ENCODE measurements around the gene SDHA. TPM values are rescaled to one million over a fixed set of nuclear protein-coding genes. Genes with fewer than 3 reads are reported as not detected.

The SDHA gene
- total RNA-seq, 1 experiment from 2014 or later, result 171 TPM

DNA sequence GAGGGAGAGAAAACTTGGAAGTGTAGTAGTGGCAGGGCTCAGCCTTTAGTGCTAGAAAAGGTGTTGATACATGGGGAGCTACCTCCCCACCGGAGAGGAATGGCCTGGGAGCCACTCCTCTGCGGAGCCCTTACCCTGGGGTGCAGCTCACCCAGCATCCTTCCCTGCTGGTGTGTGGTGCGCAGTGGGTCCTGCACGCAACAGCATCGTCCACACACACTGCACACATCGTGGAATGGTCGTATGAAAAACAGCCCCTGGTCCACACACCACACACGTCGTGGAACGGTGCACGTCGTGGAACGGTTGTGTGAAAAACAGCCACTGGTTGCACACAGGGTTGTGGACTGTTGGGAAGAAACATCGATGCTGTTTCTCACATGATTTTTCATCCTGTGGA, 87.3 kb downstream of the SDHA start:
- BruUV-seq (replicated peaks), result no TSS peak

DNA sequence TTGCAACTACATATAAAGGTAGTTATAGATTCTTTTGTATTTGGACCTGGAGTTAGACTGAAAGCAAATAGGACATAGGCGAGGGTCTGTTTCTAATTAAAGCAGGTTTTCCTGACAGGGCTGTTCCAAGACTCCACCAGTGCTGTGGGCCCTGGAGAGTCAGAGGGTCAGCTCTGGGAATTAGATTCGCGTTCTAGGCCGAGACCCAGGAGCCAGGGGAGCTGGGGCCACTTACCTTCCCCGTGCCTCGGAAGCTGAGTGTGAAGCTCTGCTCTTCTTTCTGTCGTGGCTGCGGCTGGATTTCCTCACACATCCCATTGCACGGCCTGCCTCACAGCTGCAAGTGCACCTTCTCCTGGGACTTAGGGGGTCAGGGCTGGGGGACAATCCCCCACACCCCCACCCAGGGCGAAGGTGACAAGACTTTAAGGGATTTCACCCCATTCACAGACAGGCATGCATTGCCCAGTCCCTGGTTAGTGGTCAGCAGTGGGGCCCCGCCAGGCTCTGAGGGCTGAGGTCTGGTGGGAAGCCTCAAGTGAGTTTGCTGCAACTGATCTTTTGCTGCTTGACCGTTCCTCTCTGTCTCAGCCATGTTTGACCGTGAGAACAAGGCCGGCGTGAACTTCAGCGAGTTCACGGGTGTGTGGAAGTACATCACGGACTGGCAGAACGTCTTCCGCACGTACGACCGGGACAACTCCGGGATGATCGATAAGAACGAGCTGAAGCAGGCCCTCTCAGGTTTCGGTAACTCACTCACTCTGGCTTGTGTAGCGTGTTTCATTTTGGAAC, 88.1 kb downstream of the SDHA start:
- DNase-seq (ENCODE audit: low read depth, low spot score) (no peak), ATAC-seq (no peak)
- Histone ChIP-seq H3K36me3 (ENCODE audit: control insufficient read depth, insufficient read depth, low read length) (peaks cover 4% of the 10 kb centered on the region), H3K9me3 (ENCODE audit: control insufficient read depth, insufficient read depth, low read depth, low read length) (no peaks in the 10 kb centered on the region), H3K4me3 (ENCODE audit: low read depth in 2 of 2, low read length in 2 of 2) (no peak overlapping the region), H3K27me3 (ENCODE audit: control insufficient read depth, insufficient read depth, low read length) (no peaks in the 10 kb centered on the region), H3K27ac (ENCODE audit: low read length) (no peak overlapping the region), H3K4me1 (ENCODE audit: control insufficient read depth, insufficient read depth, low read length) (peaks cover 21% of the 10 kb centered on the region)
- BruUV-seq (replicated peaks), result no TSS peak
- intact Hi-C loops (cut with micrococcal nuclease; ENCODE audit: unreplicated experiment) (no loop called here), in situ Hi-C loops (cut with HindIII; ENCODE audit: low pct_unique_long_range_greater_than_20kb, low sequenced_read_pairs) (no loop called here)
- ChIA-PET CTCF (interaction anchor here (0.6 kb wide), 1 partner anchor 168 kb away, joined by 4 read pairs; no protein-coding TSS in a partner anchor), POLR2A (no interaction called here)
- TF ChIP-seq POLR2AphosphoS5 (IDR thresholded peaks at IDR 0.05; ENCODE audit: low read depth, low read length) (no peak), TCF7L2 (IDR thresholded peaks at IDR 0.05; ENCODE audit: low read depth, low read length) (no peak), SIN3A (IDR thresholded peaks at IDR 0.05; ENCODE audit: borderline replicate concordance, insufficient read depth, low read depth, low read length) (no peak)
- TF ChIP-seq, protein P1, sequence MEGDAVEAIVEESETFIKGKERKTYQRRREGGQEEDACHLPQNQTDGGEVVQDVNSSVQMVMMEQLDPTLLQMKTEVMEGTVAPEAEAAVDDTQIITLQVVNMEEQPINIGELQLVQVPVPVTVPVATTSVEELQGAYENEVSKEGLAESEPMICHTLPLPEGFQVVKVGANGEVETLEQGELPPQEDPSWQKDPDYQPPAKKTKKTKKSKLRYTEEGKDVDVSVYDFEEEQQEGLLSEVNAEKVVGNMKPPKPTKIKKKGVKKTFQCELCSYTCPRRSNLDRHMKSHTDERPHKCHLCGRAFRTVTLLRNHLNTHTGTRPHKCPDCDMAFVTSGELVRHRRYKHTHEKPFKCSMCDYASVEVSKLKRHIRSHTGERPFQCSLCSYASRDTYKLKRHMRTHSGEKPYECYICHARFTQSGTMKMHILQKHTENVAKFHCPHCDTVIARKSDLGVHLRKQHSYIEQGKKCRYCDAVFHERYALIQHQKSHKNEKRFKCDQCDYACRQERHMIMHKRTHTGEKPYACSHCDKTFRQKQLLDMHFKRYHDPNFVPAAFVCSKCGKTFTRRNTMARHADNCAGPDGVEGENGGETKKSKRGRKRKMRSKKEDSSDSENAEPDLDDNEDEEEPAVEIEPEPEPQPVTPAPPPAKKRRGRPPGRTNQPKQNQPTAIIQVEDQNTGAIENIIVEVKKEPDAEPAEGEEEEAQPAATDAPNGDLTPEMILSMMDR (IDR thresholded peaks at IDR 0.05), result no peak
- TF ChIP-seq, protein P2, sequence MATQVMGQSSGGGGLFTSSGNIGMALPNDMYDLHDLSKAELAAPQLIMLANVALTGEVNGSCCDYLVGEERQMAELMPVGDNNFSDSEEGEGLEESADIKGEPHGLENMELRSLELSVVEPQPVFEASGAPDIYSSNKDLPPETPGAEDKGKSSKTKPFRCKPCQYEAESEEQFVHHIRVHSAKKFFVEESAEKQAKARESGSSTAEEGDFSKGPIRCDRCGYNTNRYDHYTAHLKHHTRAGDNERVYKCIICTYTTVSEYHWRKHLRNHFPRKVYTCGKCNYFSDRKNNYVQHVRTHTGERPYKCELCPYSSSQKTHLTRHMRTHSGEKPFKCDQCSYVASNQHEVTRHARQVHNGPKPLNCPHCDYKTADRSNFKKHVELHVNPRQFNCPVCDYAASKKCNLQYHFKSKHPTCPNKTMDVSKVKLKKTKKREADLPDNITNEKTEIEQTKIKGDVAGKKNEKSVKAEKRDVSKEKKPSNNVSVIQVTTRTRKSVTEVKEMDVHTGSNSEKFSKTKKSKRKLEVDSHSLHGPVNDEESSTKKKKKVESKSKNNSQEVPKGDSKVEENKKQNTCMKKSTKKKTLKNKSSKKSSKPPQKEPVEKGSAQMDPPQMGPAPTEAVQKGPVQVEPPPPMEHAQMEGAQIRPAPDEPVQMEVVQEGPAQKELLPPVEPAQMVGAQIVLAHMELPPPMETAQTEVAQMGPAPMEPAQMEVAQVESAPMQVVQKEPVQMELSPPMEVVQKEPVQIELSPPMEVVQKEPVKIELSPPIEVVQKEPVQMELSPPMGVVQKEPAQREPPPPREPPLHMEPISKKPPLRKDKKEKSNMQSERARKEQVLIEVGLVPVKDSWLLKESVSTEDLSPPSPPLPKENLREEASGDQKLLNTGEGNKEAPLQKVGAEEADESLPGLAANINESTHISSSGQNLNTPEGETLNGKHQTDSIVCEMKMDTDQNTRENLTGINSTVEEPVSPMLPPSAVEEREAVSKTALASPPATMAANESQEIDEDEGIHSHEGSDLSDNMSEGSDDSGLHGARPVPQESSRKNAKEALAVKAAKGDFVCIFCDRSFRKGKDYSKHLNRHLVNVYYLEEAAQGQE (IDR thresholded peaks at IDR 0.05; ENCODE audit: insufficient read depth in 1 of 2, low read depth in 2 of 2, low read length in 1 of 2), result no peak

More for the DNA sequence above, 87.3 kb downstream of the SDHA start:
- H3K4me1 ChIP-seq (ENCODE audit: control insufficient read depth, insufficient read depth, low read length), result peaks cover 15% of the 10 kb centered on the region
- no peak overlapping the region for H3K4me3 ChIP-seq (ENCODE audit: low read depth in 2 of 2, low read length in 2 of 2)
- no peak for DNase-seq (ENCODE audit: low read depth, low spot score)
- H3K27ac ChIP-seq (ENCODE audit: low read length), result no peak overlapping the region
- in situ Hi-C loops (cut with HindIII; ENCODE audit: low pct_unique_long_range_greater_than_20kb, low sequenced_read_pairs) (no loop called here), intact Hi-C loops (cut with micrococcal nuclease; ENCODE audit: unreplicated experiment) (no loop called here)
- no peaks in the 10 kb centered on the region; the same call in 1 of the 2 replicates for H3K36me3 ChIP-seq (ENCODE audit: control insufficient read depth, insufficient read depth, low read length)
- ChIA-PET POLR2A (no interaction called here), CTCF (no interaction called here)
- H3K27me3 ChIP-seq (ENCODE audit: control insufficient read depth, insufficient read depth, low read length), result no peaks in the 10 kb centered on the region
- TF ChIP-seq, protein P2 (IDR thresholded peaks at IDR 0.05; ENCODE audit: insufficient read depth in 1 of 2, low read depth in 2 of 2, low read length in 1 of 2), result no peak
- TF ChIP-seq TCF7L2 (IDR thresholded peaks at IDR 0.05; ENCODE audit: low read depth, low read length) (no peak), SIN3A (IDR thresholded peaks at IDR 0.05; ENCODE audit: borderline replicate concordance, insufficient read depth, low read depth, low read length) (no peak), POLR2AphosphoS5 (IDR thresholded peaks at IDR 0.05; ENCODE audit: low read depth, low read length) (no peak)
- TF ChIP-seq, protein P1 (IDR thresholded peaks at IDR 0.05), result no peak
- ATAC-seq, result no peak
- no peaks in the 10 kb centered on the region for H3K9me3 ChIP-seq (ENCODE audit: control insufficient read depth, insufficient read depth, low read depth, low read length)

All from Panc1 (cell line).